Measurements from ENCODE around the gene WNT6.

Gene WNT6

GRCh38 chr2:218856167-218856895 lies 3.3 kb upstream of the WNT6 start:
- in situ Hi-C loops (cut with MboI; ENCODE audit: low sequenced_read_pairs): no loop called here

- in situ Hi-C loops (cut with MboI; ENCODE audit: low sequenced_read_pairs): no loop called here
Observed at GRCh38 chr2:218856896-218857243, 2.7 kb upstream of the WNT6 start.

- in situ Hi-C loops (cut with MboI; ENCODE audit: low sequenced_read_pairs): no loop called here
Observed at GRCh38 chr2:218857371-218858137, 2.1 kb upstream of the WNT6 start.

GRCh38 chr2:218858138-218858445 lies 1.5 kb upstream of the WNT6 start:
- in situ Hi-C loops (cut with MboI; ENCODE audit: low sequenced_read_pairs): no loop called here

- in situ Hi-C loops (cut with MboI; ENCODE audit: low sequenced_read_pairs): no loop called here
Observed at GRCh38 chr2:218858671-218859555, 692 bp upstream of the WNT6 start.

- in situ Hi-C loops (cut with MboI; ENCODE audit: low sequenced_read_pairs): no loop called here
Observed at GRCh38 chr2:218859988-218860831, 605 bp downstream of the WNT6 start.

- in situ Hi-C loops (cut with MboI; ENCODE audit: low sequenced_read_pairs): no loop called here
Observed at GRCh38 chr2:218860950-218861381, 1.4 kb downstream of the WNT6 start.

- in situ Hi-C loops (cut with MboI; ENCODE audit: low sequenced_read_pairs): no loop called here
Observed at GRCh38 chr2:218861645-218862318, 2.2 kb downstream of the WNT6 start.

GRCh38 chr2:218863021-218863520 lies 3.5 kb downstream of the WNT6 start:
- in situ Hi-C loops (cut with MboI; ENCODE audit: low sequenced_read_pairs): no loop called here

GRCh38 chr2:218865396-218865795 lies 5.8 kb downstream of the WNT6 start:
- in situ Hi-C loops (cut with MboI; ENCODE audit: low sequenced_read_pairs): no loop called here

GRCh38 chr2:218865999-218866398 lies 6.4 kb downstream of the WNT6 start:
- in situ Hi-C loops (cut with MboI; ENCODE audit: low sequenced_read_pairs): no loop called here

GRCh38 chr2:218867900-218868299 lies 8.3 kb downstream of the WNT6 start:
- in situ Hi-C loops (cut with MboI; ENCODE audit: low sequenced_read_pairs): no loop called here

- in situ Hi-C loops (cut with MboI; ENCODE audit: low sequenced_read_pairs): no loop called here
Observed at GRCh38 chr2:218869064-218869463, 9.5 kb downstream of the WNT6 start.

- in situ Hi-C loops (cut with MboI; ENCODE audit: low sequenced_read_pairs): no loop called here
Observed at GRCh38 chr2:218870984-218871344, 11.4 kb downstream of the WNT6 start.

- in situ Hi-C loops (cut with MboI; ENCODE audit: low sequenced_read_pairs): no loop called here
Observed at GRCh38 chr2:218871345-218872302, 12.0 kb downstream of the WNT6 start.

- in situ Hi-C loops (cut with MboI; ENCODE audit: low sequenced_read_pairs): no loop called here
Observed at GRCh38 chr2:218872645-218873358, 13.2 kb downstream of the WNT6 start.

- in situ Hi-C loops (cut with MboI; ENCODE audit: low sequenced_read_pairs): no loop called here
Observed at GRCh38 chr2:218873359-218874194, 14.0 kb downstream of the WNT6 start.

Data from HL-60/S4 treated with phorbol 12-myristate 13-acetate at 8.2 ng/mL for 4 days and 3 days (cell line).